ENCODE measurements around the gene LMNB1. TPM values are rescaled to one million over a fixed set of nuclear protein-coding genes. Genes with fewer than 3 reads are reported as not detected.
A peak's percentile ranks its signal among the peaks of the same experiment; 100 is the strongest.

The LMNB1 gene
- total RNA-seq, 1 experiment from 2014 or later = 211 TPM

DNA sequence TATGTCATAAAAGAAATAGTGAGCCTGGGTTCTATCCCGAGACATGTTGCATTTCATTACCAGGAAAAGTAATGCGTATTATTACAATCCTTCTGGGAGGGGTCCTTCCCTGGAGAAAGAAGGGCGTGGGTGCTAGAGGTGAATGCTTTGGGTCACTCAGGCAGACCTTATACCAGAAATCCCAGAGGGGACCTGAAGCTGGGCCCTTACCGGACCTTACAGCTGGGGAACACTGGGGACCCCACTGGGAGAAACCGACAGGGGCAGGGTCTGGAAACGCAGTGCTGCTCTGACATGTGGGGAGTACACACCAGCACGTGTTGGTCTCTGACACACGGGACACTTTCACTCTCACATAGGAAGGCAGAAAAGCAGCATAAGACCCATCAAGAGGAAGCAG, 71.3 kb downstream of the LMNB1 start:
- TF ChIP-seq, protein P1, sequence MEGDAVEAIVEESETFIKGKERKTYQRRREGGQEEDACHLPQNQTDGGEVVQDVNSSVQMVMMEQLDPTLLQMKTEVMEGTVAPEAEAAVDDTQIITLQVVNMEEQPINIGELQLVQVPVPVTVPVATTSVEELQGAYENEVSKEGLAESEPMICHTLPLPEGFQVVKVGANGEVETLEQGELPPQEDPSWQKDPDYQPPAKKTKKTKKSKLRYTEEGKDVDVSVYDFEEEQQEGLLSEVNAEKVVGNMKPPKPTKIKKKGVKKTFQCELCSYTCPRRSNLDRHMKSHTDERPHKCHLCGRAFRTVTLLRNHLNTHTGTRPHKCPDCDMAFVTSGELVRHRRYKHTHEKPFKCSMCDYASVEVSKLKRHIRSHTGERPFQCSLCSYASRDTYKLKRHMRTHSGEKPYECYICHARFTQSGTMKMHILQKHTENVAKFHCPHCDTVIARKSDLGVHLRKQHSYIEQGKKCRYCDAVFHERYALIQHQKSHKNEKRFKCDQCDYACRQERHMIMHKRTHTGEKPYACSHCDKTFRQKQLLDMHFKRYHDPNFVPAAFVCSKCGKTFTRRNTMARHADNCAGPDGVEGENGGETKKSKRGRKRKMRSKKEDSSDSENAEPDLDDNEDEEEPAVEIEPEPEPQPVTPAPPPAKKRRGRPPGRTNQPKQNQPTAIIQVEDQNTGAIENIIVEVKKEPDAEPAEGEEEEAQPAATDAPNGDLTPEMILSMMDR (conservative IDR thresholded peaks at IDR 0.05) = no peak
- Histone ChIP-seq H3K4me2 (ENCODE audit: insufficient read depth, insufficient read length, low read length) (no peak overlapping the region), H3K79me2 (ENCODE audit: insufficient read depth, low read length) (no peaks in the 10 kb centered on the region; the same call in 1 of the 2 replicates), H4K5ac (ENCODE audit: insufficient read length, low read depth, low read length) (no peak overlapping the region), H2BK120ac (ENCODE audit: low read depth, low read length, poor library complexity, severe bottlenecking) (no peak overlapping the region), H3K9ac (ENCODE audit: extremely low read depth, insufficient read length, low read length) (no peak overlapping the region), H3K9me3 (ENCODE audit: control insufficient read depth, low read depth, low read length) (no peaks in the 10 kb centered on the region), H3T11ph (ENCODE audit: low read length) (no peak overlapping the region), H3K23me2 (ENCODE audit: insufficient read length, low read depth, low read length, poor library complexity, severe bottlenecking) (peaks cover 3% of the 10 kb centered on the region), H3K27ac (ENCODE audit: insufficient read length, low read depth, low read length) (no peak overlapping the region), H2BK15ac (ENCODE audit: low read depth, low read length) (no peak overlapping the region), H2BK12ac (ENCODE audit: insufficient read length, low read depth, low read length) (no peak overlapping the region), H2AK5ac (ENCODE audit: insufficient read length, low read length) (no peak overlapping the region), H3K79me1 (ENCODE audit: insufficient read depth, low read depth, low read length, poor library complexity, severe bottlenecking) (no peaks in the 10 kb centered on the region), H4K8ac (replicated peaks; ENCODE audit: insufficient read length, low read depth, low read length) (no peak overlapping the region), H3K18ac (ENCODE audit: insufficient read length, low read depth, low read length) (no peak overlapping the region), H3K27me3 (ENCODE audit: insufficient read depth, low read length) (no peaks in the 10 kb centered on the region), H2BK5ac (ENCODE audit: insufficient read length, low read length) (no peak overlapping the region), H2AFZ (ENCODE audit: low read length) (no peak overlapping the region), H3K23ac (ENCODE audit: insufficient read length, low read depth, low read length) (no peak overlapping the region), H3K4ac (ENCODE audit: low read depth, low read length) (no peak overlapping the region), H4K20me1 (ENCODE audit: control insufficient read depth, insufficient read depth, insufficient read length) (no peaks in the 10 kb centered on the region), H2BK20ac (ENCODE audit: low read depth, low read length, poor library complexity, severe bottlenecking) (no peak overlapping the region), H4K91ac (ENCODE audit: insufficient read length, low read depth, low read length) (no peak overlapping the region), H3K14ac (ENCODE audit: insufficient read depth, low read length) (no peak overlapping the region), H3K56ac (ENCODE audit: insufficient read length, low read depth, low read length) (no peak overlapping the region), H3K4me1 (ENCODE audit: insufficient read depth, low read length) (peaks cover 20% of the 10 kb centered on the region)
- DNase-seq = no peak
- Mint-ChIP-seq H3K4me1 (peaks cover 72 to 74% of the 10 kb centered on the region in 2 experiments), H3K4me3 (no peak overlapping the region), H3K9me3 (0 out of 5 replicates have a peak, but pooled peaks cover 0 to under 1% of the 10 kb centered on the region in 2 experiments), H3K36me3 (ENCODE audit: insufficient read depth in 1 of 3, low read depth in 3 of 3) (peaks cover 0 to 10% (median 6%) of the 10 kb centered on the region in 3 experiments; a peak in 5 of 7 replicates), H3K27ac (peak overlapping the region in 2 of 3 experiments; percentile 5 to 11; a peak in 1 of 7 replicates), H3K27me3 (ENCODE audit: low read depth) (no peaks in the 10 kb centered on the region)
- no CpG with 5 or more reads among the region's 8 CpGs for WGBS (ENCODE audit: extremely low coverage, insufficient read length, low lambda C conversion rate)

All from H9 (cell line).